ENCODE measurements around the gene ZDHHC5.

GRCh38 chr11:57679396-57679795 is 11.5 kb downstream of the ZDHHC5 start:
- TF ChIP-seq CTCF (IDR thresholded peaks at IDR 0.05) (no peak), POLR2A (IDR thresholded peaks at IDR 0.05) (no peak)

Data from testis (tissue), 2 donors.